ENCODE data around the gene PCDHB3.
A peak's percentile ranks its signal among the peaks of the same experiment; 100 is the strongest.

DNA sequence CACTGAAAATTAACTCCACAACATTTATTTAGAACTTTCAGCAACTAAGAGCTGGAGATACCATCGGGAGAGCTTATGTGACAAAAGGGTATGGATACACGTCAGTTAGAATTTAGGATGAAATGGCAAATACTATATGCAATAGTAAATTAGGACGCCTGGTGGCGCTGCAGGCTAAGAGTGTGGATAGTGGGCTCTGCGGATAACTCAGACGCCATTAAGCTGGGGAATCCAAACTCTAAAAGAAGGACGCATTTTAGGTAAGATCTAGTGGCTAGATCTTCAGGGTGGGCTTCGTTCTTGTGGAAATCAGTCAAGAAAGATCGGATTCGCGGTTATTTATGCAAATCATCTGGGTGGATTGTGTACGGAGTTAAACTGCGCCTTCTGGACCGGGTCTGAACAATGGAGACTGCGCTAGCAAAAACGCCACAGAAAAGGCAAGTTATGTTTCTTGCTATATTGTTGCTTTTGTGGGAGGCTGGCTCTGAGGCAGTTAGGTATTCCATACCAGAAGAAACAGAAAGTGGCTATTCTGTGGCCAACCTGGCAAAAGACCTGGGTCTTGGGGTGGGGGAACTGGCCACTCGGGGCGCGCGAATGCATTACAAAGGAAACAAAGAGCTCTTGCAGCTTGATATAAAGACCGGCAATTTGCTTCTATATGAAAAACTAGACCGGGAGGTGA, 34.9 kb downstream of the PCDHB3 start, which contains the start of gene PCDHB5:
- TF ChIP-seq, protein P1, sequence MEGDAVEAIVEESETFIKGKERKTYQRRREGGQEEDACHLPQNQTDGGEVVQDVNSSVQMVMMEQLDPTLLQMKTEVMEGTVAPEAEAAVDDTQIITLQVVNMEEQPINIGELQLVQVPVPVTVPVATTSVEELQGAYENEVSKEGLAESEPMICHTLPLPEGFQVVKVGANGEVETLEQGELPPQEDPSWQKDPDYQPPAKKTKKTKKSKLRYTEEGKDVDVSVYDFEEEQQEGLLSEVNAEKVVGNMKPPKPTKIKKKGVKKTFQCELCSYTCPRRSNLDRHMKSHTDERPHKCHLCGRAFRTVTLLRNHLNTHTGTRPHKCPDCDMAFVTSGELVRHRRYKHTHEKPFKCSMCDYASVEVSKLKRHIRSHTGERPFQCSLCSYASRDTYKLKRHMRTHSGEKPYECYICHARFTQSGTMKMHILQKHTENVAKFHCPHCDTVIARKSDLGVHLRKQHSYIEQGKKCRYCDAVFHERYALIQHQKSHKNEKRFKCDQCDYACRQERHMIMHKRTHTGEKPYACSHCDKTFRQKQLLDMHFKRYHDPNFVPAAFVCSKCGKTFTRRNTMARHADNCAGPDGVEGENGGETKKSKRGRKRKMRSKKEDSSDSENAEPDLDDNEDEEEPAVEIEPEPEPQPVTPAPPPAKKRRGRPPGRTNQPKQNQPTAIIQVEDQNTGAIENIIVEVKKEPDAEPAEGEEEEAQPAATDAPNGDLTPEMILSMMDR (IDR thresholded peaks at IDR 0.05), result peak in 3 of 6 experiments; percentile 52 to 64 (median 56)
- no peak for TF ChIP-seq POLR2A (IDR thresholded peaks at IDR 0.05)
